ENCODE results near the gene TMEM50A. TPM values are rescaled to one million over a fixed set of nuclear protein-coding genes. Genes with fewer than 3 reads are reported as not detected.
"Not testable (repeated sequence)": the region's sequence is repeated elsewhere in the genome, so short reads cannot be mapped to it uniquely, and the experiment has no call there.

The TMEM50A gene
- 100 to 1,000 TPM in 1 of 2 donors, 10 to 100 TPM in 1; 83.5 to 111 TPM for total RNA-seq
- polyA plus RNA-seq (ENCODE audit: insufficient read length in 2 of 2) = 100 to 1,000 TPM; 109 to 110 TPM
- long read RNA-seq, donor 1, transcript TMEM50A-201 (7 exons, 2,683 nt) = major isoform, 35 of 56 reads
- long read RNA-seq, donor 1, transcript TMEM50A-203 (6 exons, 1,102 nt) = minor isoform, 6 of 56 reads
- long read RNA-seq, donor 1, partial matches to known transcripts = 7 of 56 reads
- long read RNA-seq, donor 1, other reads (novel, unspliced or antisense) = 0 of 56 reads
- long read RNA-seq, donor 2, transcript TMEM50A-201 (7 exons, 2,683 nt) = major isoform, 30 of 54 reads
- long read RNA-seq, donor 2, partial matches to known transcripts = 20 of 54 reads
- long read RNA-seq, donor 2, other reads (novel, unspliced or antisense) = 0 of 54 reads
- long read RNA-seq, donor 3, transcript TMEM50A-201 (7 exons, 2,683 nt) = major isoform, 31 of 39 reads
- long read RNA-seq, donor 3, partial matches to known transcripts = 5 of 39 reads
- long read RNA-seq, donor 3, other reads (novel, unspliced or antisense) = 0 of 39 reads
- long read RNA-seq, donor 4, transcript TMEM50A-201 (7 exons, 2,683 nt) = major isoform, 40 of 53 reads
- long read RNA-seq, donor 4, partial matches to known transcripts = 12 of 53 reads
- long read RNA-seq, donor 4, other reads (novel, unspliced or antisense) = 0 of 53 reads

GRCh38 chr1:25338188-25338981 lies at the start of gene TMEM50A:
Gene TMEM50A, plus strand, starts transcription at chr1:25338334. Its CDS starts 2,153 bp downstream, at chr1:25340487.
- WGBS (ENCODE audit: insufficient coverage) = under 1% methylated on average over 67 of the region's 75 CpGs
- Histone ChIP-seq H3K27ac (ENCODE audit: low read depth, low read length) (peak within 1 kb of the TSS; percentile 98), H3K4me1 (ENCODE audit: control insufficient read depth, insufficient read depth, low read length) (peaks cover 5% of the 10 kb centered on the region), H3K27me3 (ENCODE audit: control insufficient read depth, insufficient read depth, low read length) (no peaks in the 10 kb centered on the region), H3K4me3 (ENCODE audit: low read depth, low read length) (peak within 1 kb of the TSS; percentile 94), H3K36me3 (ENCODE audit: control insufficient read depth, insufficient read depth, low read length) (peaks cover under 1% of the 10 kb centered on the region), H3K9me3 (ENCODE audit: control insufficient read depth, insufficient read depth, low read length) (no peaks in the 10 kb centered on the region)
- peak; percentile 68 to 95 (median 75) for DNase-seq (ENCODE audit: low read depth in 4 of 6, low spot score in 6 of 6)

- H3K9me3 ChIP-seq (ENCODE audit: control insufficient read depth, insufficient read depth, low read length); H3K36me3 ChIP-seq (ENCODE audit: control insufficient read depth, insufficient read depth, low read length); H3K4me1 ChIP-seq (ENCODE audit: control insufficient read depth, insufficient read depth, low read length); H3K4me3 ChIP-seq (ENCODE audit: low read depth, low read length); DNase-seq (ENCODE audit: low read depth in 4 of 6, low spot score in 6 of 6); H3K27ac ChIP-seq (ENCODE audit: low read depth, low read length); H3K27me3 ChIP-seq (ENCODE audit: control insufficient read depth, insufficient read depth, low read length): not testable (repeated sequence)
- WGBS (ENCODE audit: insufficient coverage) = no CpG with 5 or more reads among the region's 8 CpGs
These were observed 49.5 kb upstream of the TMEM50A start for GRCh38 chr1:25288573-25289101.

GRCh38 chr1:25290043-25290442 lies 48.1 kb upstream of the TMEM50A start:
- not testable (repeated sequence) for H3K27me3 ChIP-seq (ENCODE audit: control insufficient read depth, insufficient read depth, low read length); H3K4me3 ChIP-seq (ENCODE audit: low read depth, low read length); H3K4me1 ChIP-seq (ENCODE audit: control insufficient read depth, insufficient read depth, low read length); H3K9me3 ChIP-seq (ENCODE audit: control insufficient read depth, insufficient read depth, low read length); H3K27ac ChIP-seq (ENCODE audit: low read depth, low read length); DNase-seq (ENCODE audit: low read depth in 4 of 6, low spot score in 6 of 6); H3K36me3 ChIP-seq (ENCODE audit: control insufficient read depth, insufficient read depth, low read length)
- no CpG with 5 or more reads among the region's 6 CpGs for WGBS (ENCODE audit: insufficient coverage)

GRCh38 chr1:25293426-25293825 lies 44.7 kb upstream of the TMEM50A start:
- not testable (repeated sequence) for H3K27me3 ChIP-seq (ENCODE audit: control insufficient read depth, insufficient read depth, low read length); H3K9me3 ChIP-seq (ENCODE audit: control insufficient read depth, insufficient read depth, low read length); H3K36me3 ChIP-seq (ENCODE audit: control insufficient read depth, insufficient read depth, low read length); H3K4me3 ChIP-seq (ENCODE audit: low read depth, low read length); DNase-seq (ENCODE audit: low read depth in 4 of 6, low spot score in 6 of 6); H3K27ac ChIP-seq (ENCODE audit: low read depth, low read length); H3K4me1 ChIP-seq (ENCODE audit: control insufficient read depth, insufficient read depth, low read length)
- WGBS (ENCODE audit: insufficient coverage) = no CpG with 5 or more reads among the region's 2 CpGs

GRCh38 chr1:25294889-25295826 lies 43.0 kb upstream of the TMEM50A start:
- H3K4me1 ChIP-seq (ENCODE audit: control insufficient read depth, insufficient read depth, low read length); H3K36me3 ChIP-seq (ENCODE audit: control insufficient read depth, insufficient read depth, low read length); H3K27ac ChIP-seq (ENCODE audit: low read depth, low read length); H3K27me3 ChIP-seq (ENCODE audit: control insufficient read depth, insufficient read depth, low read length); H3K4me3 ChIP-seq (ENCODE audit: low read depth, low read length); DNase-seq (ENCODE audit: low read depth in 4 of 6, low spot score in 6 of 6); H3K9me3 ChIP-seq (ENCODE audit: control insufficient read depth, insufficient read depth, low read length): not testable (repeated sequence)
- no CpG with 5 or more reads among the region's 14 CpGs for WGBS (ENCODE audit: insufficient coverage)

GRCh38 chr1:25296501-25296900 lies 41.6 kb upstream of the TMEM50A start:
- H3K27me3 ChIP-seq (ENCODE audit: control insufficient read depth, insufficient read depth, low read length); H3K27ac ChIP-seq (ENCODE audit: low read depth, low read length); DNase-seq (ENCODE audit: low read depth in 4 of 6, low spot score in 6 of 6); H3K9me3 ChIP-seq (ENCODE audit: control insufficient read depth, insufficient read depth, low read length); H3K4me1 ChIP-seq (ENCODE audit: control insufficient read depth, insufficient read depth, low read length); H3K36me3 ChIP-seq (ENCODE audit: control insufficient read depth, insufficient read depth, low read length); H3K4me3 ChIP-seq (ENCODE audit: low read depth, low read length): not testable (repeated sequence)
- WGBS (ENCODE audit: insufficient coverage) = no CpG with 5 or more reads among the region's 8 CpGs

GRCh38 chr1:25300729-25301128 lies 37.4 kb upstream of the TMEM50A start:
- DNase-seq (ENCODE audit: low read depth in 4 of 6, low spot score in 6 of 6); H3K9me3 ChIP-seq (ENCODE audit: control insufficient read depth, insufficient read depth, low read length); H3K4me1 ChIP-seq (ENCODE audit: control insufficient read depth, insufficient read depth, low read length); H3K4me3 ChIP-seq (ENCODE audit: low read depth, low read length); H3K36me3 ChIP-seq (ENCODE audit: control insufficient read depth, insufficient read depth, low read length); H3K27ac ChIP-seq (ENCODE audit: low read depth, low read length); H3K27me3 ChIP-seq (ENCODE audit: control insufficient read depth, insufficient read depth, low read length): not testable (repeated sequence)
- WGBS (ENCODE audit: insufficient coverage) = 85% methylated on average over 2 of the region's 9 CpGs

- DNase-seq (ENCODE audit: low read depth in 4 of 6, low spot score in 6 of 6); H3K36me3 ChIP-seq (ENCODE audit: control insufficient read depth, insufficient read depth, low read length); H3K27ac ChIP-seq (ENCODE audit: low read depth, low read length); H3K4me1 ChIP-seq (ENCODE audit: control insufficient read depth, insufficient read depth, low read length); H3K27me3 ChIP-seq (ENCODE audit: control insufficient read depth, insufficient read depth, low read length); H3K4me3 ChIP-seq (ENCODE audit: low read depth, low read length); H3K9me3 ChIP-seq (ENCODE audit: control insufficient read depth, insufficient read depth, low read length): not testable (repeated sequence)
- WGBS (ENCODE audit: insufficient coverage) = no CpG with 5 or more reads among the region's 3 CpGs
These were observed 35.8 kb upstream of the TMEM50A start for GRCh38 chr1:25302330-25302729.

GRCh38 chr1:25304936-25305335 lies 33.2 kb upstream of the TMEM50A start:
- not testable (repeated sequence) for H3K36me3 ChIP-seq (ENCODE audit: control insufficient read depth, insufficient read depth, low read length); H3K27ac ChIP-seq (ENCODE audit: low read depth, low read length); DNase-seq (ENCODE audit: low read depth in 4 of 6, low spot score in 6 of 6); H3K4me3 ChIP-seq (ENCODE audit: low read depth, low read length); H3K9me3 ChIP-seq (ENCODE audit: control insufficient read depth, insufficient read depth, low read length); H3K4me1 ChIP-seq (ENCODE audit: control insufficient read depth, insufficient read depth, low read length); H3K27me3 ChIP-seq (ENCODE audit: control insufficient read depth, insufficient read depth, low read length)
- WGBS (ENCODE audit: insufficient coverage) = 100% methylated on average over 1 of the region's 4 CpGs
